Fibroblast of mammary gland (primary cell): ENCODE measurements around the gene NLRC3.

ENCODE experiments used
- DNase-seq: peaks from one replicate; pipeline ENCODE4 v3.0.0-alpha.2; 2010; ENCODE audit warnings: low read depth
- H3K4me3 ChIP-seq: 2 replicates; pipeline ENCODE4 v1.5.1; 2011; ENCODE audit warnings: low read depth, mild to moderate bottlenecking, low read length, moderate library complexity; ENCODE audit not compliant: control insufficient read depth
- CTCF ChIP-seq: conservative IDR thresholded peaks from 2 replicates; pipeline ENCODE4 v1.5.1; 2011; ENCODE audit warnings: low read depth, low read length, inconsistent platforms; ENCODE audit not compliant: control insufficient read depth, insufficient read depth

NLRC3 gene

GRCh38 chr16:3496386-3496785 is 80.8 kb downstream of the NLRC3 start:
- TF ChIP-seq CTCF, result no peak
- no peak for DNase-seq
- H3K4me3 ChIP-seq, result no peak overlapping the region

- no peak within 1 kb of the TSS for H3K4me3 ChIP-seq
- DNase-seq, result no peak
- no peak for TF ChIP-seq CTCF
These were observed 82.0 kb downstream of the NLRC3 start, which contains the start of gene C16orf90 for GRCh38 chr16:3495176-3495575. Gene C16orf90, minus strand, starts transcription at chr16:3495489. Its CDS starts 68 bp downstream, at chr16:3495421.

GRCh38 chr16:3494386-3494973 is 82.7 kb downstream of the NLRC3 start:
- no peak overlapping the region for H3K4me3 ChIP-seq
- no peak for DNase-seq

GRCh38 chr16:3492356-3492755 is 84.8 kb downstream of the NLRC3 start:
- no peak overlapping the region for H3K4me3 ChIP-seq
- TF ChIP-seq CTCF, result no peak
- no peak for DNase-seq

More at GRCh38 chr16:3494386-3494973, 82.7 kb downstream of the NLRC3 start:
- no peak for TF ChIP-seq CTCF

- no peak for TF ChIP-seq CTCF
- H3K4me3 ChIP-seq, result no peak overlapping the region
- no peak for DNase-seq
These were observed 86.1 kb downstream of the NLRC3 start for GRCh38 chr16:3490911-3491629.
